HG03558 (cell line): ENCODE measurements around the gene TMEM214.
"Not testable (repeated sequence)": the region's sequence is repeated elsewhere in the genome, so short reads cannot be mapped to it uniquely, and the experiment has no call there.

ENCODE experiments used
- ATAC-seq: cut with Tn5 transposase; IDR thresholded peaks from one replicate; pipeline ENCODE4 v1.9.1; 2021; ENCODE audit warnings: moderate number of reproducible peaks; ENCODE audit not compliant: unreplicated experiment; ENCODE audit errors: extremely low read depth

TMEM214 gene

DNA sequence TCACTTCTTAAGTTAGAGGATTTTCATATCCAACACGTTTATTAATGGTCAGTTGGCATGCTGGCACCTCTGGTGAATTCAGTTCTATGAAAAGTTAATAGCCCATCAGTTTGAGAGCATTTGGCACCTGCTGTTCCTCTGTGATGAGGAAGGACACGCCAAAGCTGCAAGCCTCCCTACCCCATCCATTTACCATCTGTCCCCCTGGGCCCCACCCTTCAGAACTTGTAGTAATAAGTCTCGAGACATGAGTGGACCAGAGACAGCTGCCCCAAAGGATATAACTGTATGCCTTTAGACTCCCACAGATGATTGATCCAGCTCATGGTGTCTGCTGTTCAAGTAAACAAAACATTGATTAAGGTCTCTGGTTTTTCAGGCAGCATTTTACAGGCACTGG, 32.4 kb downstream of the TMEM214 start:
- ATAC-seq = no peak

DNA sequence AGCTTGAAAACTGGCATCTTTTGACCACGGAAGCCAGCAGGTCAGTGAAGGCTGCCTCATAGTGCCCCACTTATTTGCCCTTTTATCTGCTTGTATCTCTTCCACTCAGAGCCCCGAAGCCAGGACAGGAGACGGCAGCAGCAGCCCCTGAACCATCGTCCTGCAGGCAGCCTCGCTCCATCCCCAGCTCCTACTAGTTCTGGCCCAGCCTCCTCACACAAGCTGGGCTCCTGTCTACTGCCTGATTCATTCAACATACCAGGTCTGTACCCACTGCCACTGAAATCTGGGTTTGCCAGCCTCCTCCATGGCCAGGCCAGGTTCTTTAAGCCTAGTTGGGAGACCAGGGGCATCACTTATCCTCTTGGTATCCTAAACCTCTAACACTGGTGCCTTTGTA, 34.6 kb downstream of the TMEM214 start:
- ATAC-seq = no peak

DNA sequence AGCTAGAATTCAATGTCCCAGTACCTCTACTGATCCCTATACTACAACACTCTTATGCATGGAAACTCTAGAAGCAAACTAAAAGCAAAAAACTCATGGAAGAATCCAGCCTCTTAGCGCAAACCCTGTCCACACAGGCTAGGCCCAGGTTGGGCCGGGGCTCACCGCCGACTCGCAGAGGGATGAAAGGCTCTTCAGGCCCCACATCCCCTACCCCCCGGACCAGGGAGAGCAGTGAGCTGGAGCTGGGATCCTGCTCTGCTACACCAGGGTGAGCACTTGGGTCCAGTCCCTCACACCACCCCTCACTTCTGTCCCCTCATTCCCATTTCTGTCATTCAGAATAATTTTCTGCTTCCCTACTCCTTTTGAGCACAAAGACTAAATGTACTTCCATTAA, 36.7 kb downstream of the TMEM214 start:
- no peak for ATAC-seq

DNA sequence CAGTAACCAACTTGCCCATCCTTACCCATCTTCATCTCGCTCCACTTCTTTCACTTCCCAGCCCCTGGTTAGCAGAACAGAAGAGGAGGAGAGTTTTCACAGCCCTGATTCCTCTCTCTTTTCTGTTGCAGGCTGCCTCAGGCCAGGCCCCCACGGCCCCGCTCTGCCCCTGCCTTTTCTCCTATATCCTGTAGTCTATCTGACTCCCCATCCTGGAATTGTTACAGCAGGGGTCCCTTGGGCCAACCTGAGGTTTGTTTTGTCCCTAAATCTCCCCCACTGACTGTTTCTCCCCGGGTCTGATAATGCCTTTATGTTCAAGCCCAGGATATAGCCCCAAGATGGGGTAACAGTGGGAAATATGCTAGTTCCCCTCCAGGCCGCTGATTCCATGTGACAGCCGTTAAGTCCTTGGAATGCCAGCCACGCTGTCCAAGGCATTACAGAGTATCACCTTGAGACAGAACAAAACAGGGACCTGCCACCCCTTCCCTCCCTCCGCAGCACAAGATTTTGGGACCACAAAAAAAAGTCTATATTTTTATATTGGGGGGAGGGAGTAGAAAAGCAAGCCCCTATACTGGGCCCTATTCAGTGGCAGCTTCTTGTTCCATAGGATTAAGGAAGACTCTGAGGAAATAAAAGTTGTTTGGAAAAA, 37.3 kb downstream of the TMEM214 start:
- no peak for ATAC-seq

DNA sequence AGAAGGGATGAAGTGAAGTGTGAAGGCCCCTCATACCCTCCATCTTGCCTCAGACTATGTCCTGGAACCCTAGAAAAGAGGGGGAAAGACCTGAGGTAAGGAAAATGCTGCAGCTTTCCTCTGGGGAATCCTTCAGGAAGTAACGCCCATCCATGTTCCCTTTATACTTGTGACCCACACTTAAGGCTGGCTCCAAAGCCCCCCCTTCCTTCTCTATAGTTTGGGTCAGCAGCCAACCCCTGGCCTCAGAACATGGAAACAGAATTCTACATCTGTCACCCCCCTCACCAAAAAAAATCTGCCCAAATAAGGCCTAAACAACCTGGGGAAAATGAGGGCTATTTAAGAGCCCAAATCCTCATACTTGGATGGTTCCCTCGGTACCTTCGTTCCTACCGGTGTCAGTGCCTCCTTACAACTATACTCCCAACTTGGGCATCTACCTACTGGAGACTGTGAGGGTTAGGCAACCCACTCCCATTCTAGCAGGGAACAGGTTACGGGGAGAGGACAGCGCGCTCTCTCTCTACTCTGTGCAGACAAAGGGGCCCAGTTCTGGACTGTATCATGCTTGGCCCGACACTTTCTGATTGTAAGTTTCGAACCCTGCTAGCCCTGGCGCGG, 38.0 kb downstream of the TMEM214 start:
- no peak for ATAC-seq

DNA sequence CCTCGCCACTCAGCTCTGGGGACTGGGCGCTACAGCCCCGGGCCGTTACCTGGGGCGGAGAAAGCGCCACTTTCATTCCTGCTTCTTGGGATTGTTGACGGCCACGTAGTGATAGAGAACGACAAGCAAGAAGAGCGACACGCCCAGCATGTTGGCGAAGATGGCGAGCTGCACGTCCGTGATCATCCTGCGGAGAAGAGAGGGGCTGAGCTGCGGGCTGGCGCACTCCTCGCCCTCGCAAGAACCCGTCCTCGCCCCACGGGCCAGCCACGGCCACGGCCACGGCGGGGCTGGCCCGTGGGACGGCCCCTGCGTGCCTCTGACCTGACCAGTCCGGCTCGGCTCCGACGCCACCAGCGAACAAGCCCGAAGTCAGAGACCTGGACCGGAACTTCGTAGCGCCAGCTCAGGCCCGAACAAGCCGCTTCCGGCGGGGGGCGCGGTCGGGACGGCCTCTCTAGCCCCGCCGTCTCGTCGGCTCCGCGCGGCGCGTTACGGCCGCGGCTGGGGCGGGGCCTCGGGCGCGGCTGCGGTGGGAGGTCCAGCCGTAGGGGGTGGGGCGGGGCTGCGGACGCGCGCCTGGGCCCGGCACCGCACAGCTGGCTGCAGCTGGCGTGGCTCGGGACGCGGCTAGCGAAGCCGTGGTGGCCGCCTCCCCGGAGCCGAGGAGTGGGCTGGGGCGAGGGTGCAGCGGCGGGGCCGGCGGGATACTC, 38.7 kb downstream of the TMEM214 start, which contains the start of gene OST4:
Gene OST4 (minus strand): TSS at position 378 of the 713 bp plus-strand sequence.
- peak; percentile 61 for ATAC-seq

DNA sequence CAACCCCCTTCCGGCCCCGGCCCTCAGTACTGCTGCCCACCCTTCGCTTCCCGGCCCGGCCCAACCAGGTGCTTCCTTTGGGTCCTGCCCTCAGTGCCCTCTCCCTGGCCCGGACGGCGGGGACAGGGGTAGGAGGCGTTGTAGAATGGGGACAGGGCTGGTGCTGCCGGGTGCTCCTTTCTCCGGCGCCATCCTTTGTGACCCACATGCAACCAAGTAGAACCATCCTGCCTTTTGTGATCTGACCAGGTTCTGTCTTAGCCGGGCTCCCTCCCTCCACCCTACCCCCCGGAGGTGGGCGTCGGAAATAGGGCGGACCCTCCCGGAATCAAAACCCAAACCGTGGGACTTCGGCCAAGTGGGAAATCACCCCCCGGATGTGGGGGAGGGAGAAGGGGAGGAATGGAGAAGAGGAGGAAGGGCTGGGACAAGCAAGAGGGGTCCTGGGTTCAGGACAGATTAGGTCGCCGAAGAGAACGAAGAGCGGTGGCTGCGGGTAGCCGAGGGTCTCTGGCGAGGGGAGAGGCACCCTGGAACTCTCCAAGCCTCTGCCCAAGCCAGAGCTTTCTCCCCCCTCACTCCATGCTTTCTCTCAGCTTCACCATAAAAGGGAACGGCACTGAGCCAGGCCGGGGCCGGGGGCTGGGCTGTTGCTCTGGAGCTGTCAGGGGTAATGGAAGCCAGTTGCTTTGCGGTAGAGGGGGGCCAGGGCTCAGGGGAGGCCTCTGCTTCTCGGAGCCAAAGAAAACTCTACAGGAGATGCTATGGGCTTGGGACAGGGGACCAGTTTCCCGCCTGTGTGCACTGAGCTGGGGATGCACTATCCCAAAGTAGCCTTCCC, 39.4 kb downstream of the TMEM214 start:
- peak; percentile 24 for ATAC-seq

DNA sequence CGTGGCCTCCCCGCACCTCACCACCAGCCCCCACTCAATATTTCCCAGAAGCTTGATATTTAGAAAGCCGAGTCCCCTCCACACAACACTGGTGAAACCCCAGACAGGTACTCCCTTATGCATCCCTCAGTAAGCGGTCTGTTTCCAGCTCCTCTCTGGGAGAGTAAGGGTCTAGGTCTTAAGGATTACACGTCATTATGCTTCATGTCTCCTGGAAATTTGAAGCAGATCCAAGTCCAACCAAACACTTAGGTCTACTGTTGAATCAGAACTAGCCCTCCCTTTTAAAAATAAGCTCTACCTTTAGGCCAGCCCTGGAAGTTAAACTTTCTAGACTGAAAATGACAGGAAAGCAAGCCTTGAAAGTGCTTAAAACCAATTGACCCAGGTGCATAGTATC, 40.2 kb downstream of the TMEM214 start:
- ATAC-seq = no peak

DNA sequence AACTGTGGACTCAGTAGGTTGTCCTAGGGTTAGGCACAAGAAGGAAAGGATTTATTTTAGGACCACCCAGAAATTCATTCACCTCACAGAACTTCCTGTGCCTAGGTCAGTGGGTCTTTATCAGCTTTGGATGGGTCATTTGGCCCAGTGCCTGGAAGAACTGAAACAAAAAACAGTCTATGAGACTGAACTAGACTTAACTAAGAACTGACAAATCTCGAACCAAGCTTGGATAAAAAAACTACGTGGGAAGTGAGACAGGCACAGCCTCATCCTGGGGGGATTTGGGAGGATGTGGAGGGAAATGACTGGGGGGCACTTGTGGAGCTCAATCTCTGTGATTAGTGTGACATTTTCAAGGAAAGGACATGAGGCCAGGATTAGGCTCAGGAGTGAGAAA, 41.0 kb downstream of the TMEM214 start:
- ATAC-seq = no peak

DNA sequence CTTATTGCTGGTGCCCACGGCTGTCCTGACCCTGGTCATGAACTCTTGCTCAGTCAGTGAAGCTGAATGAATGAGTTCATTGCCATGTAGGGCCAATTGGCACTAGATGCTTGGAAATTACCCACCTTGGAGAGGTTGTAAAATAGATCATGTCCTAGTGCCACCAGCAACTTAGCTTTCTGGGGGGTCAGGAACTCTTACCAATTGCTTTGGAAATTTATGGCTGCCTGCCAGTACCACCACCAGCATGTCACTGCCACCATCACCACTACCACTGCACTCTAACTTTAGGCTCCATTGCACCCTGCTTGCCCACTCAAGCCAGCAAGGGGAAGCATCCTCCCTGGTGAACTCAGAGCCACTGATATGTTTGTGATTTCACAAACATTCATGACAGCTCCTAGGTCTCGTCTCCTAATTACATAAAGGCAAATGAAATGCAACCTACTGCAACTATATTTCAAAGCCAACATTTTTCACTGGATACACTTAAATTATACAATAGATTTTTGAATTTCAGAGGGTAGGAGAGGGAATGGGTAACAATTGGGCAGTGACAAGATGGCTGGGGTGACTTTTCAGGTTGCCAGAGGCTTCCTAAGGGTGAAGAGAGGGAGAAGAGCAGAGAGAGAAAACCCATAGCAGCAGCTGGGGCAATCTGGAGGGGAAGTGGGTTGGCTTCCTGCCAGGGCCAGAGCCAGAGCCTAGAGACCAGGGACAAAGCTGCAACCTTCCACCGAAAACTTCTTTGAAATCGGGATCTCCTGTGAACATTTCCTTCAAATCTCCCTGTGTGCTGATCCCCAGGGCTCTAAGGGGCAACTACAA, 42.2 kb downstream of the TMEM214 start:
- ATAC-seq = no peak

DNA sequence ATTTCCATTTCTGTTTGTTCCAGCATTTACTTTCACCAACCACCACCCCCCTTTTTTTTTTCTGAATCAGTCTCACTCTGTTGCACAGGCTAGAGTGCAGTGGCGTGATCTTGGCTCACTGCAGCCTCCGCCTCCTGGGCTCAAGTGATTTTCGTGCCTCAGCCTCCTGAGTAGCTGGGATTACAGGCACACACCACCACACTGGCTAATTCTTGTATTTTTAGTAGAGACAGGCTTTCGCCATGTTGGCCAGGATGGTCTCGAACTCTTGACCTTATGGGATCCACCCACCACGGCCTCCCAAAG, 42.8 kb downstream of the TMEM214 start:
- ATAC-seq = not testable (repeated sequence)

DNA sequence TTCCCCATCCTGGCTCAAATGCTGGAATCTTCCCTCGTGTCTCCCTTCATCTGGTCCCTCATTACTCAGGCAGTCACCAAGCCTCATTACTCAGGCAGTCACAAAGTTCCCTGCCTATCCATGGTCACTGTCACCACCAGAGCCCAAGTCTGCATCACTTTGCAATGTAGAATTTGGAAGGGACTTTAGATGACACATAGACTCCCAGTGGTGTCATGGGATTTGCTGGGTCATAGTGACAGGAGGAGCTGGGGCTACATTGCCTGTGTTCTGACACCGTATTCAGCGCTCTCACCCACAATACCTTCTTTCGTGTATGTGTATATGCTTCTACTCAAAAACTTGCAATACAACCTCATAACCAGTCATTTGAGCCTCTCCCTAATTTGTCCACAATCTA, 43.6 kb downstream of the TMEM214 start:
- ATAC-seq = no peak

DNA sequence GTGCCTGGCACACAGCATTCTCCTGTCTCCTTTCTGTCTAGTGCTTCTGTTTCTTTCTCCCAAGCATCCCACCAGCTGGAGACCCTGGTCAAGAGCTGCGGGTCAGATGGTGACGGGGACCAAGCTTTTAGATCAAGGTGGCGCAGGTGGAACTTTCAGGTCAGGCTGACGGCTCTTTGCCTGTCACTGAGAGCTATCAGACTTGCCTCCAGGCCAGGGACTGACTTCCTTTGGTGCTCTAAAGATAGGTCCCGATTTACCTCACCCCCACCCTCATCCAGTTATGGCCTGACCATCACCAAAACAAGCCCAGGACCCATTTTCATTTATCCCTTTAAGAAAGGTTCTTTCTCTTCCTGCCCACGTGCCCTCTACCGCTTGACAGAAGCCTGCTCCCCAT, 44.5 kb downstream of the TMEM214 start:
- ATAC-seq = no peak

DNA sequence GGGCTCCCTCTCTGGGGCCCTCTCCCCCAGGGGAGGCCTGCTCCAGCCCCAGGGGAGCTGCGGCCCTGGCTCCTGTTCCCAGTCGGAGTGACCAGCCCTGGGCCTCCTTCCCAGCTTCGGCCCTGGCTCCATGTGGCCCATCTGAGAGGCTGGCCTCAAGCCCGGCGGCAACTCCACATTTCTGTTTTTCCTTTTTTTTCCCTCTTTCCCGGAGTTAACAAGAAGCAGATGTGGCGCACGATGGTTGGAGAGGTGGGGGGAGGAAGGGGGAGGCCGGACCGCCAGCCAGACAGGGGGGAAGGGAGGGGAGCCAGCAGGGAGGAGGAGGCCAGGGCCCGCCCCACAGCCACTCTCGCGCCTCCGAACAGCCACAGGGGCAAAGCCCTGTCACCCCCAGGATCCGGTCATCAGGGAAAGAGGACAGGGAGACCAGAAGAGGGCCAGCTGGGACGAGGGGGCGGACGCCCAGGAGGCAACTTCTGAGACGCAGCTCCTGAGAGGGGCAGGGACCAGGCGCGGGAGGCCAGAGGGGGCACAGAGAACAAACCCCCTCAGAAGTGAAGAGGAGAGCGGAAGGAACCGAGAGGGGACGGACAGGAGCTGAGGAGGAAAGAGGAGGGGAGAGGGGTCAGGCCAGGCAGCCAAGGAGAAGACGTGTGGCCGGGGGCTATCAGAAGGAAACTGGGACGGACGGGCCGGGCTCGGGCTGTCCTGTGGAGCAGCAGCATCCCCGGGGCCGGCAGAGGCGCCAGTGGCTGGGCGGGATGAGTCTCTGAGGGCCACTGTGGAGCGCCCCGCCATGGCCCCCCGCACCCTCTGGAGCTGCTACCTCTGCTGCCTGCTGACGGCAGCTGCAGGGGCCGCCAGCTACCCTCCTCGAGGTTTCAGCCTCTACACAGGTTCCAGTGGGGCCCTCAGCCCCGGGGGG, 45.8 kb downstream of the TMEM214 start, which contains the start of gene EMILIN1:
Gene EMILIN1 (plus strand): TSS at position 349 of the 928 bp plus-strand sequence. CDS start 451 bp downstream, at position 800.
- no peak for ATAC-seq

DNA sequence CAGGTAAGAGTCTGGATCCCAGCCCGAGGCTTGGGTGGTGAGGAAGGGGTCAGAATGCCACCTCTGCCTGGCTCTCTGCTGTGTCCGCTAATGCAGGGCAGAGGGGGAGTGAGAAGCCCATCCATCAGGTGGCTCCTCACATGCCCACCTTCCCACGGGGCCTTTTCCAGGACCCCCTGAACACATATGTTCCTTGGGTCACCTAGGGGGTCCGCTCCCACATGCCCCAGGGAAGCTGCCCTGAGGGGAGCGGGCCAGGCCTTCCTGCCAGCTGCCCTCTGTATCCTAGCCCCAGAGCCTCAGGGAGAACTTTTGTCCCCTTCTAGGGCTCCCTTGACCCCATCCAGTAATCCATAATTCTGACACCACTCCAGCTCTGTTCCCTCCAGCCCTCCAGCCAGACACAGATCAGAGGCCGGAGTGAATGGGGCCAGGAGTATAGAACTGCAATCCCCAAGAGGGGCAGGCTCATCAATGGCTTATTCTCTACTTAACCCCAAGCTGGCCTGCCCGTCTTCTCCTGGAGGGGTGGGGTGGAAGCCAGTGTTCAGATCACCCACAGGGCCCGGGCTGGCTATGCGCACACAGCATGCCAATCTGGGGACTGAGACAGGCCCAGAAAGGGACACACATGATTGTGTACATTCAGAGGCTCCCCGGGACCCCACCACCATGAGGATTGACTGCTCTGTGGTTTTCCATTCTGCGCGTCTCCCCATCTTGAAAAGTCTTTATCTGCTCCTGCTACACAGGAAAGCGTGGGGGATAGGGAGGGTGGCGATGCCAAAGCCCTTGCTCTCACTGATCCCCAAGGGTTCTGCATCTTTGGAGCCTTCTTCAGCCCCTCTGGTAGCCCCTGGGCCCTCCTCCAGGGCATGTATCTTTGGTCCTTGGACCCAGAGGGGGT, 46.7 kb downstream of the TMEM214 start:
- no peak for ATAC-seq

DNA sequence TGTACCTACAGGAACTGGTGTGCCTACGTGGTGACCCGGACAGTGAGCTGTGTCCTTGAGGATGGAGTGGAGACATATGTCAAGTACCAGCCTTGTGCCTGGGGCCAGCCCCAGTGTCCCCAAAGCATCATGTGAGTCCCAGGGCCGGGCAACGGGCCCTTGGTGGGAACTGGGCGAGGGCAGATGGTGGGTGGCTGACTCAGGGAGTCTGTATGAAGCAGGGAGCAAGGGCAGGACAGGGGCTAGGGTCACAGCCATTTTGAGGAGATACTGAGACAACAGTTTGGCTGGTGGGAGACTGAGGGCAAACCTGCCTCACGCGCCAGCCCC, 47.3 kb downstream of the TMEM214 start:
- ATAC-seq = no peak

DNA sequence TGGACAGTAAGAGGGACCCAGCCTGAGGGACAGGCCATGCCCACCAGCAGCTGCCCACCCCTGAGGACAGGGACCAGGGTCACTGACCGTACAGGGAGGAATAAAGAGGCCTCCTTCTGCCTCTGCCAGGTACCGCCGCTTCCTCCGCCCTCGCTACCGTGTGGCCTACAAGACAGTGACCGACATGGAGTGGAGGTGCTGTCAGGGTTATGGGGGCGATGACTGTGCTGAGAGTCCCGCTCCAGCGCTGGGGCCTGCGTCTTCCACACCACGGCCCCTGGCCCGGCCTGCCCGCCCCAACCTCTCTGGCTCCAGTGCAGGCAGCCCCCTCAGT, 47.8 kb downstream of the TMEM214 start:
- ATAC-seq = no peak
